Activated T-cell treated with anti-CD3 and anti-CD28 coated beads, Interleukin-2, amount 50 U/mL, for 24 hours (primary cell): ENCODE data around the gene GRIK3.

Experiments used
- DNase-seq: peaks from one replicate; pipeline ENCODE4 v3.0.0-alpha.2; 2020
- H3K27ac Mint-ChIP-seq: 2 replicates; pipeline ENCODE4 v1.8.0; 2020; ENCODE audit warnings: mild to moderate bottlenecking, mixed read lengths
- H3K27me3 Mint-ChIP-seq: 2 replicates; pipeline ENCODE4 v1.8.0; 2020; ENCODE audit warnings: mixed read lengths
- H3K36me3 Mint-ChIP-seq: 2 replicates; pipeline ENCODE4 v1.8.0; 2020; ENCODE audit warnings: low read depth, mixed read lengths
- H3K4me1 Mint-ChIP-seq: 2 replicates; pipeline ENCODE4 v1.8.0; 2020; ENCODE audit warnings: low read depth, mixed read lengths
- H3K4me3 Mint-ChIP-seq: 2 replicates; pipeline ENCODE4 v1.8.0; 2020; ENCODE audit warnings: mild to moderate bottlenecking, moderate library complexity, mixed read lengths
- H3K9me3 Mint-ChIP-seq: 2 replicates; pipeline ENCODE4 v1.8.0; 2020; ENCODE audit warnings: mixed read lengths

Gene GRIK3

GRCh38 chr1:36859926-36860325, 174.4 kb downstream of the GRIK3 start:
- H3K27ac Mint-ChIP-seq, result no peak overlapping the region
- no peaks in the 10 kb centered on the region for H3K36me3 Mint-ChIP-seq
- peaks cover 13% of the 10 kb centered on the region for H3K27me3 Mint-ChIP-seq
- no peak for DNase-seq
- H3K9me3 Mint-ChIP-seq, result no peaks in the 10 kb centered on the region
- no peak overlapping the region for H3K4me3 Mint-ChIP-seq
- H3K4me1 Mint-ChIP-seq, result no peaks in the 10 kb centered on the region

DNA sequence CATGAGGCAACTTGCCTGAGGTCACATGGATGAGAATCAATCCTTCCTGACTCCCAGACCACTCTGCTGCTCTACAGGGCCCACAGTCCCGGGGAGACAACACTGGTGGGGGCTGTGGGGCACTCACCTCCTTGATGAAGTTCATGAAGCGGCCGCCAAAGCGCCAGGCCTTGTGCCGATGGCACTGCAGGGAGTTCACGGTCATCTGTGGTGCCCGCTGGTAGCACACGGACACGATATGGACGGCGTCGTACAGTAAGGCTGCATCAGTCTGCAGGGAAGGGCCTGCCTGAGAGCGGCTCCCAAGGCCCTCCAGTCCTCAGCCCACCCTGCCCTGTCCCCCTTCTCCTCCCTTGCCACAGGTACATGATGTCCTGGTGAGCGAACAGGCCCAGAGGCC, 175.3 kb downstream of the GRIK3 start:
- Mint-ChIP-seq H3K27me3 (peaks cover 13% of the 10 kb centered on the region), H3K4me3 (no peak overlapping the region), H3K9me3 (no peaks in the 10 kb centered on the region), H3K4me1 (no peaks in the 10 kb centered on the region), H3K27ac (no peak overlapping the region), H3K36me3 (no peaks in the 10 kb centered on the region)
- no peak for DNase-seq

- Mint-ChIP-seq H3K4me1 (no peaks in the 10 kb centered on the region), H3K9me3 (no peaks in the 10 kb centered on the region), H3K36me3 (no peaks in the 10 kb centered on the region), H3K4me3 (no peak overlapping the region), H3K27me3 (peaks cover 16% of the 10 kb centered on the region), H3K27ac (no peak overlapping the region)
- no peak for DNase-seq
These were observed 175.8 kb downstream of the GRIK3 start for GRCh38 chr1:36858553-36858952.

DNA sequence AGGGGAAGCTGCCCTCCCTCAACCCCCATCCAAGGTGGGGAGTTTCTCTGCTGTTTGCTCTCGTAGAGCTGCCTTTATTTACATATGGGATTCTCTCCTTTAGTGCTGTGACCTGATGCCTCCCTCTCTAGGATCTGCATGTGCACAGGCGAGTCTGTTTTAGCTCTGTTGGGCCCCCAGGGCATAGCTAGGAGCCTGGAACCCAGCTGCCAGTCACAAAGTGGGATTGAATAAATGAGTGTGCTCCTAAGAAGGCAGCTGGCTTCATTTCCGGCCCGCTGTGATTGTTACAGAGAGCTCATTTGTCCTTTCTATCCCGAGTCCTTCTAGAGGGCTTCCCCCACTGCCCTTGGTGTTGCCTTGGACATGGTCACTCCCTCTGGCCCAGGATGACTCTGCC, 176.6 kb downstream of the GRIK3 start:
- no peaks in the 10 kb centered on the region for H3K9me3 Mint-ChIP-seq
- H3K27me3 Mint-ChIP-seq, result peaks cover 16% of the 10 kb centered on the region
- DNase-seq, result no peak
- no peaks in the 10 kb centered on the region for H3K36me3 Mint-ChIP-seq
- no peak overlapping the region for H3K4me3 Mint-ChIP-seq
- no peaks in the 10 kb centered on the region for H3K4me1 Mint-ChIP-seq
- no peak overlapping the region for H3K27ac Mint-ChIP-seq

DNA sequence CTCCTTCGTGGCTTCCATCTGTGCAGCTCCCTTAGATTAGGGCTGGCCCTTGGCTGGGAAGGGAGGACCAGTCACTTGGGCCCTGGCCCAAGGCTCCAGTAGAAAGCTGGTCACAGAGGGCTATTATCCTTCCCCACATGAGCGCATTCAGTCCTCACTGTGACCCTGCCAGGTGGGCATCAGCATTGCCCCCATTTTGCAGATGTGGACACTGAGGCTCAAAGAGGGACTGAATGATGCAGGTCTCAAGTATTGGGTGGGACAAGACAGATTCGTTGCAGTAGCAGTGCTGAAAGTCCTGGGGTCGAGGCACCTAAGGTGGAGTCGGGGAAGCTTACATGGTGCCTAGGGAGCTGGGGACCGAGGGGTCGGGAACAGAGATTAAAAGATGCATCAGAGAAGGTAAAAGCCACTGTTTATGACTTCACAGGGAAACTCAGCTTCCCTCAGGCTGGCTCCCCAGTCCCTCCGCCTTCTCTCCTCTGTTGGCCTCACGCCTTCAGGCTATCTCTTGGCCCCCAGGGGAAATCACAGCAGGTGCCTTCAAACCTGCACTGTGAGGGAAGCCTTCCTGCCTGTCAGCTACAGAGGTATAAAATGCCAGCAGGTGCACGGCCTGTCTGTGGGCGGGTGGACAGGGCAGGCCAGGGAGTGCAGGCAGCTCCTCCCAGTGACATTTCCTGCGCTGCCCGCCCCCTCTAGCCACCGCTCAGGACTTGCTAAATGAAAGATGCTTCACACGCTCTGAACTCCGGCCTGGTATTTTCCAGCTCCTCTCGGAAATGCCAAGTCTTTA, 178.4 kb downstream of the GRIK3 start:
- Mint-ChIP-seq H3K9me3 (no peaks in the 10 kb centered on the region), H3K27ac (no peak overlapping the region), H3K27me3 (peaks cover 27% of the 10 kb centered on the region), H3K4me1 (no peaks in the 10 kb centered on the region), H3K4me3 (no peak overlapping the region), H3K36me3 (no peaks in the 10 kb centered on the region)
- no peak for DNase-seq

- H3K4me3 Mint-ChIP-seq, result no peak overlapping the region
- H3K4me1 Mint-ChIP-seq, result no peaks in the 10 kb centered on the region
- no peak overlapping the region for H3K27ac Mint-ChIP-seq
- no peaks in the 10 kb centered on the region for H3K36me3 Mint-ChIP-seq
- no peaks in the 10 kb centered on the region for H3K9me3 Mint-ChIP-seq
- peaks cover 30% of the 10 kb centered on the region for H3K27me3 Mint-ChIP-seq
- DNase-seq, result no peak
These were observed 180.7 kb downstream of the GRIK3 start for GRCh38 chr1:36853638-36854037.

GRCh38 chr1:36852586-36852985, 181.7 kb downstream of the GRIK3 start:
- no peak for DNase-seq
- Mint-ChIP-seq H3K27me3 (peaks cover 30% of the 10 kb centered on the region), H3K36me3 (no peaks in the 10 kb centered on the region), H3K4me3 (no peak overlapping the region), H3K9me3 (no peaks in the 10 kb centered on the region), H3K27ac (no peak overlapping the region), H3K4me1 (no peaks in the 10 kb centered on the region)

DNA sequence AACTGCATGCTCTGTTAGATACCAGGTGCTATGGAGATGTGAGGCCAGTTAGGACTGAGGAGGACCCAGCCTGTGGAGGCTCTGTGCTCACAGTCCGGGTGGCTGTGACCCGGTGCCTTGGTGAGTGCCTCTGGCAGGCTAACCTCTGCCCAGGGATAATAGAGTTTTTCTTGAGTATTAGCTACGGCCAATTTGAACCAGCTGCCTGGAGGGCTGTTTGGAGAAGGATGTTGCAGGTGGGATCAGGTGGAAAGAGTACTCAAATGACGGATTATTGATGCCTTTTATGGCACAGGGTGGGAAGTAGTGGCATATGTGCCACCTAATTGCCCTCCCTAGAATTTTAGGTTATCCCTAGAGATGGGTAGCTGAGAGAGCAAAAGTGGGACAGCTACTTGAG, 182.7 kb downstream of the GRIK3 start:
- H3K4me3 Mint-ChIP-seq, result no peak overlapping the region
- H3K4me1 Mint-ChIP-seq, result no peaks in the 10 kb centered on the region
- H3K27me3 Mint-ChIP-seq, result peaks cover 30% of the 10 kb centered on the region
- DNase-seq, result no peak
- no peaks in the 10 kb centered on the region for H3K9me3 Mint-ChIP-seq
- H3K27ac Mint-ChIP-seq, result no peak overlapping the region
- H3K36me3 Mint-ChIP-seq, result no peaks in the 10 kb centered on the region

DNA sequence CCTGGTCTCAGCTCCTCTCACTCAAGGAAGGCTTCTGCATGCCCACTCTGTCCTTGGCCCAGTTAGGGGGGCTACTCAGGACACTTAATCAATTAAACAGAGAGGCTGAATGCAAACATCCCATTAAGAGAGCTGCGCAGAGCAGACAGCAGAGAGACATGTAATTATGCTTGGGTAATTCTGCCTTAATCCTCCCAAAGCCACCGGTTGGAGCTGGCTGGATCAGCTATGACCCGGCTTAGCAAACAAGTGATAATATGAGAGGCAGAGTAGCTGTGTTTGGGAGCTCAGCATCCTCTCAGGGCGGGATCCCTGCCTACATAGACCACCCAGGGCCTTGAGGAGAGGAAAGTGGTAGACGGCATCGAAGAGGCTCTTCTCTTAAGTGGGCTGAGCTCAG, 183.2 kb downstream of the GRIK3 start:
- Mint-ChIP-seq H3K36me3 (no peaks in the 10 kb centered on the region), H3K4me3 (no peak overlapping the region), H3K27me3 (peaks cover 26% of the 10 kb centered on the region), H3K27ac (no peak overlapping the region), H3K4me1 (no peaks in the 10 kb centered on the region), H3K9me3 (no peaks in the 10 kb centered on the region)
- DNase-seq, result no peak

DNA sequence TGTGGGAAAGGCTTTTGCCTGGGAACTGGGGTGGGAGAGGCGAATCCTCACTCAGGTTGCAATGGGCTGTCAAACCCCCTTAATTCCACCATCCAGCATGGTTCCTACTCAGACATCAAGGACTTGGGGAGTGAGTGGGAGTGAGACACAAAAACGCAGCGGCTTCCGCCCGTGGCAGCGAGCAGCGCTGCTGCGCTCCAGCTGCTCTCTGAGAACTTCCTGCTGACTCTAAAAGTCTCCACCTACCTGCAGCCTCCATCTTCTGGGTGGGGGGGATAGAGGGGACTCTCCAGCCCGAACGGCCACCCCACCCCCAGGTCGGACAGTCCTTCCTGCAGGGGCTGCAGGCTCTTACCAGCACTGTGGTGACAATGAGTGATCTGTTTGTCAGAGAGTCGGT, 184.4 kb downstream of the GRIK3 start:
- Mint-ChIP-seq H3K4me3 (no peak overlapping the region), H3K36me3 (no peaks in the 10 kb centered on the region), H3K9me3 (no peaks in the 10 kb centered on the region), H3K27me3 (peaks cover 26% of the 10 kb centered on the region), H3K27ac (no peak overlapping the region), H3K4me1 (no peaks in the 10 kb centered on the region)
- DNase-seq, result no peak

- no peak overlapping the region for H3K4me3 Mint-ChIP-seq
- no peaks in the 10 kb centered on the region for H3K36me3 Mint-ChIP-seq
- H3K9me3 Mint-ChIP-seq, result no peaks in the 10 kb centered on the region
- H3K4me1 Mint-ChIP-seq, result no peaks in the 10 kb centered on the region
- no peak for DNase-seq
- peaks cover 23% of the 10 kb centered on the region for H3K27me3 Mint-ChIP-seq
- no peak overlapping the region for H3K27ac Mint-ChIP-seq
These were observed 186.6 kb downstream of the GRIK3 start for GRCh38 chr1:36847761-36848160.

DNA sequence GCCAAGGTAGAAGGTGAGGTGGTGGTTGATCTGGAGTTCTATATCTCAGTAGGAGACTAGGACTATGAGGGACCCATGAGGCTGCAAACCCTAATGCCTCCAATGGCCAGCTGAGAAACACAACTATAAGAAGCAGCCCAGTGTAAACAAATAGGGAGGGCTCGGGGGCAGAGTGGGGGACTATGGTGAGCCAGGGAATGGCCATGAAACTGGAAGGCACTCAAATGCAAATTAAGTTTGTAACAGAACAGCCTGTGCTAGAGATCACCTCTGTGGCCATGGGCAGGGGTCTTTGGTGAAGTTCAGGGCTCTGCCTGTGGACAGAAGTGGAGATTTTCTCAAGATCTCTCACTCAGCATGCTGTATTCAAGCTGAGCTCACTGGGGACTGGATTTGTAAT, 187.1 kb downstream of the GRIK3 start:
- Mint-ChIP-seq H3K27me3 (peaks cover 20% of the 10 kb centered on the region), H3K9me3 (no peaks in the 10 kb centered on the region), H3K36me3 (no peaks in the 10 kb centered on the region), H3K27ac (no peak overlapping the region), H3K4me1 (no peaks in the 10 kb centered on the region), H3K4me3 (no peak overlapping the region)
- DNase-seq, result no peak

DNA sequence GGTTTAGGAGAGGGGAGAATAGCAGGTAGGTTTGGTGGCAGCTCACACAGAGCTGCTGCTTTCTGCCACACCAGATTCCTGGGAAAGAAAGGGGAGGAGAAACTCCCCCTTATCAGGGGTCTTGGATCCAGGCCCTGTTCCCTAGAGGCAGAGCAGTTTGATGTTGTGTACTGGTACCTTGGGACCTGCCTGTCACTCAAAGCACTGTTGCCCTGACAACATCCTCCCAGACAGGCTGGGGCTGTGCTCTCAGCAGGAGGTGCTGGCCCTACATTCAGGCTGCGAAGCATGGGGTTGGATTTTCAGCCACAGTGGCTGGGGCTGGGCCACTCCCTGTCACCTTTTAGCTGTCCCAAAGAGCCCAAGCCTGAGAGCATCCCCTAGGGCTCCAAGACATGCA, 188.0 kb downstream of the GRIK3 start:
- H3K4me3 Mint-ChIP-seq, result no peak overlapping the region
- no peak for DNase-seq
- H3K27ac Mint-ChIP-seq, result no peak overlapping the region
- no peaks in the 10 kb centered on the region for H3K9me3 Mint-ChIP-seq
- H3K27me3 Mint-ChIP-seq, result peaks cover 13% of the 10 kb centered on the region
- H3K36me3 Mint-ChIP-seq, result no peaks in the 10 kb centered on the region
- no peaks in the 10 kb centered on the region for H3K4me1 Mint-ChIP-seq

DNA sequence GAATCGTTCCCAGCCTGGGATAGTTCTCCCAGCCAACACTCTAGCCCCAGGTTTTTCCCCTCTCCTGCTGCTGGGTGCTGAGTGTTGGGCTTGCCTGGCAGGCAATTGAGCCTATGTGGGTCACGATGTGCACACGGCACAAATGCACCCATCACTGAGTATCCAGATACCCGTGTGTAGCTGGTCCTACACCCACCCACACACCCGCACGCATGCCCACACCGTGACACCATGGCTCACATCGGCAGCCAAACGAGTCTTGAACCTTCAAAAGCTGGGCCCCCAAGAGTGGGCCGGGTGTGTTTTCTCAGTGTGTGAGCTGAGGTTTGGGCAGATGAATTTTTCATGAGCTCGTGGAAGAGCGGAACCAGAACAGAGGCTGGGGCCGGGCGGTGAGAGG, 188.5 kb downstream of the GRIK3 start:
- peaks cover 11% of the 10 kb centered on the region for H3K27me3 Mint-ChIP-seq
- H3K9me3 Mint-ChIP-seq, result no peaks in the 10 kb centered on the region
- H3K36me3 Mint-ChIP-seq, result no peaks in the 10 kb centered on the region
- no peaks in the 10 kb centered on the region for H3K4me1 Mint-ChIP-seq
- DNase-seq, result no peak
- H3K27ac Mint-ChIP-seq, result no peak overlapping the region
- no peak overlapping the region for H3K4me3 Mint-ChIP-seq

DNA sequence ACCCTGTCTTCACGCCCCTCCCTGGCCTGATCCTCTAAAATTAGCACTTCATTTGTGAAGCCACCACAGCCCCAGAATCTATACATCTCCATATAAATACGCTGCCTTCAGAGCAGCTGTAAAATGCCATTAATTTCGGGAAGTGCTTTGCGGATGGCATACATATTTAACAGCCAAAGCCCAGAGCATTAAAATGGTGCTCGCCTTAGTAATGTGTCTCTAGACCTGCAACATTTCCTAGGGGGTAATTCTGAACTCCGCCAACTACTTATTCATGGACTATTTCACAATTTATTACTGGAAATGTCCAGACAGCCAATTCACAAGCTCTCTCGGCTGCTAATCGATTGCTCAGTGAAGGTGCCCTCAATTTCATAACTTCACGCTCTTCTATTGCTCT, 189.4 kb downstream of the GRIK3 start:
- Mint-ChIP-seq H3K4me1 (no peaks in the 10 kb centered on the region), H3K9me3 (no peaks in the 10 kb centered on the region), H3K36me3 (no peaks in the 10 kb centered on the region), H3K27me3 (peaks cover 9% of the 10 kb centered on the region), H3K4me3 (no peak overlapping the region), H3K27ac (no peak overlapping the region)
- DNase-seq, result no peak
